22Rv1 (cell line): ENCODE measurements around the gene UMPS.
"Not testable (repeated sequence)": the region's sequence is repeated elsewhere in the genome, so short reads cannot be mapped to it uniquely, and the experiment has no call there.

Experiments
- H3K27ac ChIP-seq: fragments of 450-650 bp; 2 replicates; pipeline ENCODE4 v1.5.1; 2017
- ZFX ChIP-seq: fragments of 450-650 bp; IDR thresholded peaks from 2 replicates; pipeline ENCODE4 v1.6.1; 2017; ENCODE audit warnings: antibody characterized with exemption, borderline replicate concordance
- TF ChIP-seq, protein P1 (sequence below): fragments of 450-650 bp; IDR thresholded peaks from 2 replicates; pipeline ENCODE4 v1.5.1; 2017; ENCODE audit warnings: mild to moderate bottlenecking

Gene UMPS

DNA sequence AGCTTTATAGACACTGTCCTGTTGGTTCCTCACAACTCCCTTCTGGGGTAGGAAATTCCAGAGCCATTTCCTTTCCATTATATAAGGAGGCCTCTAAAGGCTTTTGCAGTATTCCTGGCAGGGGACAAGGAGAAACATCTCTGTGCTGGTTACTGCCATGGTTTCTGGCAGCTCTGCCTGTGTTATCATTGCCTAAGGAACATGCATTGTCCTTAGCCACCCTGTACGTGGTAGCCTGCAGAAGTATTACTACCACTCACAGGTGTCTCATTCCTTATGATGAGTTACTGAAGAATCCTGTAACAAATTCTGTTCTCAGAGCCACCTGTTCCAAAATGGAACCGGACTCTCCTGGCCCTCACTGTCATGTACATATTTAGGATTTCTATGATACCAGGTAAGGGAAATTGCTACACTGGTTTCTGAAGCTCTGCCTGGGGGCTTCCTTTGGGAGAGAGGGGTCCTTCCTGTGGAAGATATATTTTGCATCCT is 58.0 kb downstream of the UMPS start:
- TF ChIP-seq, protein P1, sequence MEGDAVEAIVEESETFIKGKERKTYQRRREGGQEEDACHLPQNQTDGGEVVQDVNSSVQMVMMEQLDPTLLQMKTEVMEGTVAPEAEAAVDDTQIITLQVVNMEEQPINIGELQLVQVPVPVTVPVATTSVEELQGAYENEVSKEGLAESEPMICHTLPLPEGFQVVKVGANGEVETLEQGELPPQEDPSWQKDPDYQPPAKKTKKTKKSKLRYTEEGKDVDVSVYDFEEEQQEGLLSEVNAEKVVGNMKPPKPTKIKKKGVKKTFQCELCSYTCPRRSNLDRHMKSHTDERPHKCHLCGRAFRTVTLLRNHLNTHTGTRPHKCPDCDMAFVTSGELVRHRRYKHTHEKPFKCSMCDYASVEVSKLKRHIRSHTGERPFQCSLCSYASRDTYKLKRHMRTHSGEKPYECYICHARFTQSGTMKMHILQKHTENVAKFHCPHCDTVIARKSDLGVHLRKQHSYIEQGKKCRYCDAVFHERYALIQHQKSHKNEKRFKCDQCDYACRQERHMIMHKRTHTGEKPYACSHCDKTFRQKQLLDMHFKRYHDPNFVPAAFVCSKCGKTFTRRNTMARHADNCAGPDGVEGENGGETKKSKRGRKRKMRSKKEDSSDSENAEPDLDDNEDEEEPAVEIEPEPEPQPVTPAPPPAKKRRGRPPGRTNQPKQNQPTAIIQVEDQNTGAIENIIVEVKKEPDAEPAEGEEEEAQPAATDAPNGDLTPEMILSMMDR = no peak
- TF ChIP-seq ZFX = no peak
- H3K27ac ChIP-seq = no peak overlapping the region

GRCh38 chr3:124789103-124789502 is 58.9 kb downstream of the UMPS start:
- H3K27ac ChIP-seq = not testable (repeated sequence)

DNA sequence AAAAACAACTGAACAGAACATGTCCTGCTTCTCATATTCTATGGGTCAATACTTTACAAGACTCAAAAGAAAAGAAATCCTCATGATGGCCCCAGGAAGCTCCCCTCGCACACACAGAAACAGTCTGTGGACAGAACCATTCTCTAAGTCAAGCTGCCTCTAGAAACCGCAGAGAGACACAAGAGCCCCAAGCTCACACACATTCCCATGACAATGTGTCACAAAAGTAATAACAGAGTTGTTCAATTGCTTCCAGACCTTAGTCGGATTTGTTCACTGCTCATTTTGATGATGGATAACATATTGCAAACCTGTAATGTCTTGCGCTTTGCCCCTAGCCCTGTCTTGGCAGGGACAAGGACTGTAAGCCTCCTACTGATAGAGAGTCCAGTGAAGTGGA is 60.9 kb downstream of the UMPS start:
- TF ChIP-seq ZFX = no peak
- TF ChIP-seq, protein P1 = no peak
- no peak overlapping the region for H3K27ac ChIP-seq

DNA sequence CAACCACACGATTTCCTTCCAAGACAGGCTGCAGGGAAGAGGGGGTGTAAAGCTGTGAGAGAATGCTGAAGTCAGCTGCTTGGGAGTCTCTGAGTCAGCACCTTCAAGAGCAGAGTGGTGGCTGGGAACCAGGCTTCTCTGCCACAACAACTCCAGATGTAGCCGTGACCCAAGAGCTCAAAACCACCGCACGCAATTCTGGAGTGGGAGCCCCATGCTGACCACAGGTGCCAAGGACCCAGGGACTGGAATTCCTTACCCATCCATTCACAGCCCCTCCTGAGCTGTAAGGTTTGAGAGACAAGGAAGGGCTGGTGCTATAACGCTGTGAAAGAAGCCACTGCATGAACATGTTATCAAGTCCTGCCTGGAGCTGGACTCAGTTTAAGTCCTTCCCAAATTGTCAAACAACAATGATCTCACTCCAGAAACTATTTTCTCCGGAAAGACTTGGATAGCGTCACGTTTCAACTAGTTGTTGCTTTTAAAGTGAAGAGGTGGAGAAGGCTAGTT is 61.4 kb downstream of the UMPS start:
- TF ChIP-seq, protein P1 = no peak
- no peak for TF ChIP-seq ZFX
- H3K27ac ChIP-seq = no peak overlapping the region

DNA sequence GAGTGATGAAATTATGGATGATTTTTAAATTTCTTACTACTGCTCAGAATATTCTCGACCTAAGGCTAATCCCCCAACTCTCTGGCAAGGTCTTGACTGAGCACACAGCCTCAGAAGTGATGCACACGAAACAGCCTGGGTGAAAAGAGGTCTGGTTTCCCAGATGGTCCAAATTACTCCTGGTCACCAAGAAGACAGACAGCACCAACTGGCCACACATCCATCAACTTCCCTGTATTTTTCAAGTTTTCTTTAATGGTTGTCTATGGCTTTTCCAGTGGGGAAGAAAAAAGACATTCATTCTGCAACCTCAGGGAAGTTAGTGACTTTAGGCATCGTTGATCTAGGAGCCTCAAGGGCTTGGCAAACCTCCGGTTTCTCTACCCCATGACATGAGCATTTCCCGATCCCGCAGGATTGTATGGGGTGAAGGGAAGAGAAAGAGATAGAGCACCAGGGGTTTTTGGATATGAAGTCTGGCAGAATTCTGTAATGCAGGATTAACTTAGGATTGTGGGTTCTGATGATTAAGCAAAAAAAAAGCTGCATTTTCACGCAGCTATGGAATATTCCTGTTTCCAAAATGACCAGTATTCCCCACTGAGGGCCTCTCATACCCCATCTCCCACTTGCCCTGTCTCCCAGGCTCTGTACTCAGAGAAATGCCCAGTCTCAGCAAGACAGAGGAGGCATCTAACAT is 62.2 kb downstream of the UMPS start:
- no peak overlapping the region for H3K27ac ChIP-seq
- TF ChIP-seq ZFX = no peak
- TF ChIP-seq, protein P1 = no peak

GRCh38 chr3:124793054-124793739 is 62.9 kb downstream of the UMPS start:
- TF ChIP-seq ZFX = no peak
- TF ChIP-seq, protein P1 = no peak
- no peak overlapping the region for H3K27ac ChIP-seq

- TF ChIP-seq ZFX = no peak
- TF ChIP-seq, protein P1 = no peak
- H3K27ac ChIP-seq = no peak overlapping the region
These were observed 66.2 kb downstream of the UMPS start for GRCh38 chr3:124796477-124796876.
